Measurements from ENCODE around the gene BEGAIN.

Gene BEGAIN

DNA sequence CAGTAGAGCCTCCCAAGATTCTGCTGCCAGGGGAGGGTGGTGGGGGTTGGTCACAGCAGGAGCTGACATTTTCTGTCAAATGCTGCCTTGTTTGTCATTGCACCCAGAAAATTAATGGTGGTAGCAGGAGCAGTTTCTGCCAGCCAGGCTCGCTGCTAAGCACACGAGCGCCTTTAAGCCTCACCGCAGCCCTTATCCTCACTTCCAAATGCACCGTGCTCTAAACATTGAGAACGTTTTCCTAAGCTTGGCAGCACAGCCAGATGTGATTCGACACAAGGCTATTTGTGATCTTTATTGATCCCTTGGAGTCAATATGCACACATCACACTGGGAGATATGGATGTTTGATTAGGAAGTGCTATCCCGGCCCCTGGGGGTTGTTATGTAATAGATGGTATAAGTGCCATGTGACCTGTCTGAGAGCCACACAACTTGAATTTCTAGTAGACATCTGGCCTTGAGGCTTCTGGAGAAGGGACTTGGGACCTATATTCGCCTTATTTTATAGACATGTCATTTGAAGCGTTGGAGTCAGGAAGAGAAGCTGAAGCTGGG, 31.6 kb upstream of the BEGAIN start:
- Histone ChIP-seq H3K9me3 (no peaks in the 10 kb centered on the region), H3K4me1 (ENCODE audit: control insufficient read depth in 1 of 2, insufficient read depth in 1 of 2, low read depth in 1 of 2, low read length in 1 of 2) (peaks cover 4 to 17% of the 10 kb centered on the region in 2 experiments), H3K27me3 (peaks cover 8% of the 10 kb centered on the region), H3K36me3 (no peaks in the 10 kb centered on the region), H3K4me3 (ENCODE audit: low read depth in 1 of 2, low read length in 1 of 2) (no peak overlapping the region), H3K27ac (no peak overlapping the region)
- TF ChIP-seq, protein P1, sequence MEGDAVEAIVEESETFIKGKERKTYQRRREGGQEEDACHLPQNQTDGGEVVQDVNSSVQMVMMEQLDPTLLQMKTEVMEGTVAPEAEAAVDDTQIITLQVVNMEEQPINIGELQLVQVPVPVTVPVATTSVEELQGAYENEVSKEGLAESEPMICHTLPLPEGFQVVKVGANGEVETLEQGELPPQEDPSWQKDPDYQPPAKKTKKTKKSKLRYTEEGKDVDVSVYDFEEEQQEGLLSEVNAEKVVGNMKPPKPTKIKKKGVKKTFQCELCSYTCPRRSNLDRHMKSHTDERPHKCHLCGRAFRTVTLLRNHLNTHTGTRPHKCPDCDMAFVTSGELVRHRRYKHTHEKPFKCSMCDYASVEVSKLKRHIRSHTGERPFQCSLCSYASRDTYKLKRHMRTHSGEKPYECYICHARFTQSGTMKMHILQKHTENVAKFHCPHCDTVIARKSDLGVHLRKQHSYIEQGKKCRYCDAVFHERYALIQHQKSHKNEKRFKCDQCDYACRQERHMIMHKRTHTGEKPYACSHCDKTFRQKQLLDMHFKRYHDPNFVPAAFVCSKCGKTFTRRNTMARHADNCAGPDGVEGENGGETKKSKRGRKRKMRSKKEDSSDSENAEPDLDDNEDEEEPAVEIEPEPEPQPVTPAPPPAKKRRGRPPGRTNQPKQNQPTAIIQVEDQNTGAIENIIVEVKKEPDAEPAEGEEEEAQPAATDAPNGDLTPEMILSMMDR (IDR thresholded peaks at IDR 0.05), result no peak

DNA sequence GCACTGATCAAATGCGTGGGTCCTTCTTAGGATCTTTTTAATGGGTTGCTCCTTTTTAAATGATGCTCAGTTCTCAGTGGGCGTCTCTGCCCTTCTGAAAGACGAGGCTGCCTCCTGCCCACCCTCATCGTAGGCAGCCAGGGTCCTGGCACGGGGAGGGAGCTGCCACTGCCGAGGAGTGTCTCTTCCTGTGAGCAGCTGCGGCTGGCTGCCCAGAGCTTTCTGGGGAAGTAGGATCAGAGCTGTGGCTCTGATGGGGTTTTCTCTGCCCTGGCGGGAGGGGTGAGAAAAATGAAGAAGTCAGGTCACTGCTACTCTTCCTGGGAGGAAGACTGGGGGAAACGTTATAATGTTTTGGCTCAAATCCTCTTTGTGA, 31.1 kb upstream of the BEGAIN start:
- peaks cover 4 to 17% of the 10 kb centered on the region in 2 experiments for H3K4me1 ChIP-seq (ENCODE audit: control insufficient read depth in 1 of 2, insufficient read depth in 1 of 2, low read depth in 1 of 2, low read length in 1 of 2)
- no peak overlapping the region for H3K27ac ChIP-seq
- H3K36me3 ChIP-seq, result no peaks in the 10 kb centered on the region
- peaks cover 8% of the 10 kb centered on the region for H3K27me3 ChIP-seq
- no peak overlapping the region for H3K4me3 ChIP-seq (ENCODE audit: low read depth in 1 of 2, low read length in 1 of 2)
- H3K9me3 ChIP-seq, result no peaks in the 10 kb centered on the region
- TF ChIP-seq, protein P1 (IDR thresholded peaks at IDR 0.05), result no peak

DNA sequence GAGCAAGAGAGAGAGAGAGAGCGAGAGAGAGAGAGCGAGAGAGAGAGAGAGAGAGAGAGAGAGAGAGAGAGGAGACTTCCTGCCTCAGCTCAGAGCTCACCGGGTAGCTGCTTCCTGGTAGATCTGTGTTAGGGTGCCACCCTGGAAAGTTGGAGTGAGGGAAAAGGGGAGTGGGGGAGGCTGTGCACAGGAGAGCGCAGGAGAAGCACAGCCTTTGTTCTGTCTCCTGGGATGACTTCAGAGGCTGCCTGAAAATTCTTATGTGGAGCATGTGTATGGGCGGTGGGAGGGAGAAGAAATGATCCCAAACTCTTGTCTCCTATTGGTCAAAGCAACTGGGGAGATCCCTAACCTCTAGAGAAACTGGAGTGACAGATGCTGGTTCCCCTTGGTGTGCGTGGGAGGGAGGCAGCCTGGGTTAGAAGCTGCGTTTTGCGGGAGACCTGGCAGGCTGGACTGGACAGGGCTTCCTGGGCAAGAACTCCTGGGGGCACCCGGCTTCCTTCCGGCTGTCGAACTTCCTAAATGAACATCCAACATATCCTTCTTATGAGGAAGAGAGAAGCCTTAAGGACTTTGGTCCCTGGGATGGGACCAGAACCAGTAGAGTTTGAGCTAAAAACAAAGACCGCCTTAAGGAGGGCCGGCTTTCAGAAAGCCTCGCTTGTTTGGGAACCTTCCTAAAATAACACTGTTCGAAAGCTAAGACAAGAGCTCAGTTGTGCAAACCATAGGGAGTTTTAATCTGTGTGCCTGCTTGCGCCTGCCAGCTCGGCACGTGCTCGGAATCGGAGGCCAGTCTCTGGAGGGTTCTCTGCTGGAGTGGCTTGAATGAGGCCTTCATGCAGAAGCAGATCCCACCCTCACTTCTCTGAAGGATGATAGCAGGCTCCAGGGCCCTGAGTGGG, 30.4 kb upstream of the BEGAIN start:
- Histone ChIP-seq H3K27ac (no peak overlapping the region), H3K27me3 (peaks cover 8% of the 10 kb centered on the region), H3K4me3 (ENCODE audit: low read depth in 1 of 2, low read length in 1 of 2) (no peak overlapping the region), H3K36me3 (no peaks in the 10 kb centered on the region), H3K4me1 (ENCODE audit: control insufficient read depth in 1 of 2, insufficient read depth in 1 of 2, low read depth in 1 of 2, low read length in 1 of 2) (peaks cover 4 to 17% of the 10 kb centered on the region in 2 experiments), H3K9me3 (no peaks in the 10 kb centered on the region)
- TF ChIP-seq, protein P1 (IDR thresholded peaks at IDR 0.05), result no peak

DNA sequence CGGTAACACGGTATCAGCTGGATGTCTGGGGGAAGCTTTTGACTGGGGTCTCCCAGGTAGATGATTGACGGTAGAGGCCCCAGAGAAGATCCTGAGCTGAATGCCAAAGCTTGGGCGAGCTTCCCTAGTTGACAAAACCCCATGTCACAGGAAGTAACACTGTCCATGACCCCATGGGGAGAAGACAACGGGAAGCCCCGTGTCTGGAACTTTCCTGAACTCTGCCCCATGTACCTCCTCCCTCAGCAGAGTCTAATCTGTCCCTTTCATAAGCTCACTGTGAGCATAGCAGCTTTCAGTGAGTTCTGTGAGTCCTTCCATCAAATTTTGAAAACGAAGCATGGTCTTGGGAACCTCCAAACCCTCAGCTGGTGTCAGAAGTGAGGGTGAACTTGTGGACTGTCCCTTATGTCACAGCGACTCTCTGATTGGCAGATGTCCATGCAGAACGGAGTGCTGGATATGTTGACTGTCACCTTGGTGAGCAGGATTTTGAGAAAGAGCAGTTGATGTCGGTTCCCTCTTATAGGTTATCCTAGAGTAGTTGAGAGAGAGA, 29.7 kb upstream of the BEGAIN start:
- peaks cover 4 to 17% of the 10 kb centered on the region in 2 experiments for H3K4me1 ChIP-seq (ENCODE audit: control insufficient read depth in 1 of 2, insufficient read depth in 1 of 2, low read depth in 1 of 2, low read length in 1 of 2)
- no peak overlapping the region for H3K4me3 ChIP-seq (ENCODE audit: low read depth in 1 of 2, low read length in 1 of 2)
- no peaks in the 10 kb centered on the region for H3K36me3 ChIP-seq
- TF ChIP-seq, protein P1 (IDR thresholded peaks at IDR 0.05), result no peak
- no peak overlapping the region for H3K27ac ChIP-seq
- H3K27me3 ChIP-seq, result peaks cover 8% of the 10 kb centered on the region
- H3K9me3 ChIP-seq, result no peaks in the 10 kb centered on the region

DNA sequence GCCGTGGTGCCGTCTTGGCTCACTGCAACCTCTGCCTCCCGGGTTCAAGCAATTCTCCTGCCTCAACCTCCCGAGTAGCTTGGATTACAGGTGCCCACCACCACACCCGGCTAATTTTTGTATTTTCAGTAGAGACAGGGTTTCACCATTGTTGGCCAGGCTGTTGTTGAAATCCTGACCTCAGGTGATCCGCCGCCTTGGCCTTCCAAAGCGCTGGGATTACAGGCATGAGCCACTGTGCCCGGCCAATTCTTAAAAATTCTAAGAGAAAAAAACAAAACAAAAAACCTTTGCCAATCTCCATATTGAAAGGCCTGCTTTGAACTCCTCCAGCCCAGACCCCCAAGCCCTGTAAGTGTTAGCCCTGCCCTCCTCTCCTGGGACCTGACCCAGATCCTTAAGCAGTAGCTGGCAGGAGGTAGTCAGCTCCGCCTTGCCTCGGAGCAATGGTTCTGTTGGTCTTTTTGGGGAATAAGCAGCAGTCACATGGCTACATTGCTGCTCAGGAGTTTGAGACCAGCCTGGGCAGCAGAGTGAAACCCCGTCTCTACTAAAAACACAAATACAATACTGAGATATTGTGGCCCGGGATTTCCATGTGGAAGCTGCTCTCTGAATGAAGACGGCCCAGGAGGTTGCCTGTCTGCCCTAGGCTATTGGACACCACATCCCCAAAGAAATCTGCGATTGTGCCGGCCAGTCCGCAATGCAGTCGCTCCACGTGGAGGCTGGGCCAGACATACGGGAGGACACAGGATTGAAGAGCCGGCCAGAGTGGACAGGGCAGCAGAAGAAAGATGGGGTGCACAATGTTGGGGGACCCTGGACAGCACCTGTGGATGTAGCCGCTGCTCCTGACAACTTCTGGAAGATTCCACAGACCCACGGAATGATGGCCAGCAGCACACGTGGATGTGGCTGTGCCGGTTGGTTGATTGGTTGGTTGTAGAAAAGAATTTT, 28.8 kb upstream of the BEGAIN start:
- TF ChIP-seq, protein P1 (IDR thresholded peaks at IDR 0.05), result no peak
- Histone ChIP-seq H3K27me3 (peaks cover 8% of the 10 kb centered on the region), H3K36me3 (no peaks in the 10 kb centered on the region), H3K9me3 (no peaks in the 10 kb centered on the region), H3K27ac (no peak overlapping the region), H3K4me3 (ENCODE audit: low read depth in 1 of 2, low read length in 1 of 2) (no peak overlapping the region), H3K4me1 (ENCODE audit: control insufficient read depth in 1 of 2, insufficient read depth in 1 of 2, low read depth in 1 of 2, low read length in 1 of 2) (peaks cover 4 to 17% of the 10 kb centered on the region in 2 experiments)

All from neutrophil (primary cell).